Measurements from ENCODE around the gene ERF.

GRCh38 chr19:42230571-42230970 is 24.4 kb downstream of the ERF start:
- TF ChIP-seq CTCF (conservative IDR thresholded peaks at IDR 0.05) = no peak
- no peak for TF ChIP-seq EZH2 (IDR thresholded peaks at IDR 0.05; ENCODE audit: low read depth)

Data from PC-9 (cell line).